Glomerular visceral epithelial cell (primary cell): Measurements from ENCODE around the gene MSL1.
A peak's percentile ranks its signal among the peaks of the same experiment; 100 is the strongest.

Experiments used
- DNase-seq: peaks from one replicate; pipeline ENCODE4 v3.0.0-alpha.2; 2016; ENCODE audit errors: extremely low spot score

The MSL1 gene, protein sequence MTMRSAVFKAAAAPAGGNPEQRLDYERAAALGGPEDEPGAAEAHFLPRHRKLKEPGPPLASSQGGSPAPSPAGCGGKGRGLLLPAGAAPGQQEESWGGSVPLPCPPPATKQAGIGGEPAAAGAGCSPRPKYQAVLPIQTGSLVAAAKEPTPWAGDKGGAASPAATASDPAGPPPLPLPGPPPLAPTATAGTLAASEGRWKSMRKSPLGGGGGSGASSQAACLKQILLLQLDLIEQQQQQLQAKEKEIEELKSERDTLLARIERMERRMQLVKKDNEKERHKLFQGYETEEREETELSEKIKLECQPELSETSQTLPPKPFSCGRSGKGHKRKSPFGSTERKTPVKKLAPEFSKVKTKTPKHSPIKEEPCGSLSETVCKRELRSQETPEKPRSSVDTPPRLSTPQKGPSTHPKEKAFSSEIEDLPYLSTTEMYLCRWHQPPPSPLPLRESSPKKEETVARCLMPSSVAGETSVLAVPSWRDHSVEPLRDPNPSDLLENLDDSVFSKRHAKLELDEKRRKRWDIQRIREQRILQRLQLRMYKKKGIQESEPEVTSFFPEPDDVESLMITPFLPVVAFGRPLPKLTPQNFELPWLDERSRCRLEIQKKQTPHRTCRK

DNA sequence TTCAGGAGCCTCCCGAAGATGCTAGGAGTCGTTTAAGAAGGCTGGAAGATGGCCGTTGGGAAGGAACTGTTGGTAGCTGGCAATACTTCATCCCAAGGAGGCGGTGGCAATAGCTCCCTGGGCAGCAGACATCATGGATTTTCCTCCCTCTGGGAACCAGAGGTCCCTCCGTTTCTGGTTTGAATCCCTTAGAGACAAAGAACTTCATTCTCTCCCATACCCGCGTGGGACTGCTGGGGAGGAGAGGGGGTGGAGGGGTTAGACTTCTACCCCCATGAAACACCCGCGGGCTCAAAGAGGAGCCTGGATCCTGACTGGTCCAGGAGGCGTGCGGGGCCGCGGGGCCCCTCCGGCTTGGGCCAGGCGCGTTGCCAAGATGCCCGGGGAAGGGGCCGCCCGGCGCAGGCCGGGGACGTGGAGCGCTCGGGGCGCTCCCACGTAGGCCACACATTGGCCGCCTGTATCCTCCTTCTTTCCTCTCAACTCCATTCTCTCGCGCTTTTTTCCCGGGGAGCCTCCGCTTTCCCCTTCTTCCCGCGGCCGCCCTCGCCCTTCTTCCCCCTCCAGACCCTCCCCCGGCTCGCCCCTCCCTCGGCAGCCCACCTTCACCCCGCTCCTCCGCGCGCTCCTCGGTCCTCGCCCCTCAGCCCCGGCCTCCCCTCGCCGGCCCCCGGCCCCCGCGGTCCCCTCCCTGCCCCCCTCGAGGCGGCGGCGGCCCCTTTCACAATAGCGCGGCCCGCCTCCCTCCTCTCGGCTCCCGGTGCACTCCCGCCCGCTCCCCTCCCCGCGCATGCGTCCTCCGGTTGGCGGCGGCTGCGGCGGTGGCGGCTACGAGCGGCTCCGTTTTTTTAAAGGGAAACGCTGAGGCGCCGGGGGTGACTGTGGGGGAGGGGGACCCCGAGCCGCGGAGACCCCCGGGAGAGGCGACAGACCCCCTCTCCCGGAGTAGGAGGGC is at the start of gene MSL1:
Gene MSL1, plus strand, starts transcription at position 791 of the 955 bp plus-strand sequence. CDS start 642 bp downstream, outside the sequence.
- DNase-seq, result peak; percentile 83

DNA sequence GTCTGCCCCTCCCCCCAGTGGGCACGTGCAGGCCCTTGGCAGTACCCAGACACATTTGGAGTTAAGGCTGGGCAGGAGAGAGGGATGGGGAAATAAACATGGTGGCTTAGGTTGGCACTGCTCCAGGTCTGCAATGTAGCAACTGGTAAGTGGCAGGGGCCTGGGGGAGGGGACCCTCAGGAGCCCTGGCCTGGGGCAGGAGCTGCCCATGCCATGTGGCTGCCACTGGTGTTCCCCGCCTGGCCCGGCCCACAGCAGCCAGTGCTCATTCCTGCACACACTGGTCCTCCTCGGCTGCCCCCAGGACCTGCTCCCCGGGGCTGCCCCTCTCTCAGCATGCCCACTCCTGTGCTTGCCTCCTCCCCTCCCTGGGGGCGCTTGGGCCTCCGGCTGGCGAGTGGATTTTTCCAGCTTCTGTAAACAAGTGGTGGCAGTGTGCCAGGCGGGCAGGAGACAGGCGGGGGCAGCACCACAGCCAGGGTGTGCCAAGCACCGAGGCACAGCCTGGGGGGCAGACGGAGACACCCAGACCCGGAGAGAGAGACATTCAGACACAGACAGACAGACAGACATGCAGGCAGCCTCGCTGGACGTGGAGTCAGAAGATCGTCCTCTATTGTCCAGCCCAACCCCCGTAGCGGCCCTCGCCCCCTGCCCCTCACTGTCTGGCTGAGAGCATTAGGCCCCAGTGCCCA is 49.6 kb upstream of the MSL1 start:
- no peak for DNase-seq

DNA sequence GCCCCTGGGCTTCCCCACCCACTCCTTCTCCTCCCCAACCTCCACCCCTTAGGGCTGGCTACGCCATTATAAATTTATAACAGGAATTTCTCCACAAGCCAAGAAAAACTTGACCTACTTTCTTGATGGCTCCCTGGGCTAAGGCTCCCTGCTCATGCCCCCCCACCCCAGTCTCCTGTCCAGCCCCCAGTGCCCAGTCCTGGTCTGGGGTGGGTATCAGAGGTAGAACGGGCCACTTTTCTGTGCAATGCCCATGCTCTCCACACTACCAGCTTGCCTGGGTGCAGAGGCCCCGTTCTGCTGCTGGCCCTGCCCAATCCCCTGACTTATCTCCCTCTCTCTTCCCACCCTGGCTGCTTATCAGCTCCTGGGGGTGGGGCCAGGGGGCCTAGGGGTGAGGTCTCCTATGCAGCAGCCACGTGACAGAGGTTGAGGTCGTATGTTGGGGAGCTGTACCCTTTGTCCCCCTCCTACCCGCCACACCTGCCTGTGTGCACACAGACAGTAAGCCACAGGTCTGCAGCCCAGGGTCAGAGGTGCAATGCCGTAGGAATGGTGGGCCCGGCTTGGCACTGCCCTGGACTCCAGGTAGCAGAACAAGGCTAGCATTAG is 48.9 kb upstream of the MSL1 start:
- DNase-seq, result no peak

DNA sequence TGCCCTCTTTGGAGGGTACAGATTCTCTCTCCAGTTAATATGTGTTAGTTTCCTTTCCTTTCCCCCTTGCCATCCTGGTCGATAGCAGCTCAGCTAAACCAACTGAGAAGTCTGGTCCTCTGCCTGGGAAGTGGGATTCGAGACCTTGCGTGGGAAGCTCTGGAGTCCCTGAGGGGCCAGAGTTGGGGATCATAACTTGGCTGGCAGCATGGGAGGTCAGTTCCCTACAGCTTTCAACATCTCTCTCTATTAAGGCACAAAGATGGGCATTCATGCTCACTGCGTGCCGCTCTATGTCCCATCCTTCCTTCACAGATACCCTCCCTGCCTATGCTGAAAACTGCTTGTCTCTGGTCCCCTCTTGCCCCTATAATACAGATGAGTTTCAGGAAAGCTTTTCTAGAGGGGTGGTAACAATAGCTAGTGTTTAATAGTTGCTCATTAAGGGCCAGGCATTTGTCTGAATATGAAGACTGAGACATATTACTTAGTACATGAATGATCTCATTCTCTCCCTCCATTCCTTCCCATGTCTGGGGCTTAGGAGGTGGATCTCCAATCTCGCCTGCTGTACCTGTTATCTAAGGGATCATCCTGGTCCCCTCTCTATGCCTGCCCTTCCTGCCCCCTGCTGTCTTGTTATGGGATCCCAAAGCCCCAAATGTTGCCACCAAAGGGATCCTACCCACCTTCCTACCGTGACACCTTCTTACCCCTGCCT is 48.2 kb upstream of the MSL1 start:
- no peak for DNase-seq

DNA sequence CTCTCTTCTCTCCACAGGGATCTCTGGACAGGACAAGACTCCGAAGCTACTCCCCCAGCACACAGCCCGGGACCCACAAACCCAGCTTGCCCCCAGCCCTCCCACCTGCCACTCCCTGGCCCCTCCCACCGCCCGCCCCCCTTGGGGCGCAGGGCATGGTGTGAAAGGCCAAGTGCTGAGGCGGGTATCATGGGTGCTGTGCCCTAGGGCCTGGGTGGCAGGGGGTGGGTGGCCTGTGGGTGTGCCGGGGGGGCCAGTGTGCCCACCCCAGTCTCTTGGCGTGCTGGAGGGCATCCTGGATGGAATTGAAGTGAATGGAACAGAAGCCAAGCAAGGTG is 47.6 kb upstream of the MSL1 start:
- DNase-seq, result no peak

DNA sequence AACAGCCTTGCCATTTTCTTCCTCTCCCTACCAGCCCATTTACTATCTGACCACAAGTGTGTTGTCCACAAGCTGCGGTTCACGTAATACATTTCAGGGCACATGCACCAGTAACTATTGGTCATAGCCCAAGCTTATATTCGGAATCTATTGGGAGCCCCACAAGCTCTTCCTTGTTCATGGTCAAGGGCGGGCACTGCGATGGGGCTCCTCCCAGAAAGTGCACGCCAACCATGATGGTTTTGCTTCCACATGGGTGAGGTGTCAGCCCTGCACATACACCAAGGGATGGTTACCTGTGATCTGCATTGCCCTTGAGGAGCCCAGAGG is 46.9 kb upstream of the MSL1 start:
- no peak for DNase-seq

DNA sequence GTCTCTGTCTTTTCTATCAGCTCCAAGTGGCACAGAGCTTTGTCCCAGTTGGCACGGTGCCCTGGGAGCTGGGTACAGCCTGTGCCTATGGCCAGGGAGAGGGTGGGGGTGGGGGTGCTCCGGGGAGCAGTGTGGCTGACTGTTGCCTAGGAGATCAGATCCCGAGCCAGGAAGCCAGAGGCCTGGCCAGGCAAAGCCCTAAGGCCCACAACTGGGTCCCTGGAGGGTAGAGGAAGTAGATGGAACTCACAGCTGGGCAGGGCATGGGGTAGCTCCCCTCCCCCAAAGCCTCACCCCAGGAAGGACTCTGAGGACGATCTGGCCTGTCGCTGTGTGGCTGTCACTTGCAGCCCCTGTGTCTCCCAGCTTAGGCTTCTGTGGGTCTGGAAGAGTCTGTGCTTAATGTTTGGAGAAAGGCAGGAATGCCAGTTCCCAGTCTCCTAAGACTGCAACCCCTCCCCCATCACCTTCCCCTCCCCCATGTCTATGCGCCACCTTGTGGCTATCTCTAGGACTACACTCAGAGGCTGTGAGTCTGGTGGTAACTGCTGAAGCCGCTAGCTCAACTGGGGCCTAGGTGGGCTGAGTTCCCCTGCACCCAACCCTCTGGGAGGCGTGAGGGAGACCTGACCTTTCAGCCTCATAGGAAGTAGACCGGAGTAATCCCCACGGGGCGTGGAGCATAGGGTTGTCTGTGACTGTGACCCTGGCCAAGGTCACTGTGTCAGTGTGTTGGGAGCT is 46.4 kb upstream of the MSL1 start:
- peak; percentile 49 for DNase-seq

DNA sequence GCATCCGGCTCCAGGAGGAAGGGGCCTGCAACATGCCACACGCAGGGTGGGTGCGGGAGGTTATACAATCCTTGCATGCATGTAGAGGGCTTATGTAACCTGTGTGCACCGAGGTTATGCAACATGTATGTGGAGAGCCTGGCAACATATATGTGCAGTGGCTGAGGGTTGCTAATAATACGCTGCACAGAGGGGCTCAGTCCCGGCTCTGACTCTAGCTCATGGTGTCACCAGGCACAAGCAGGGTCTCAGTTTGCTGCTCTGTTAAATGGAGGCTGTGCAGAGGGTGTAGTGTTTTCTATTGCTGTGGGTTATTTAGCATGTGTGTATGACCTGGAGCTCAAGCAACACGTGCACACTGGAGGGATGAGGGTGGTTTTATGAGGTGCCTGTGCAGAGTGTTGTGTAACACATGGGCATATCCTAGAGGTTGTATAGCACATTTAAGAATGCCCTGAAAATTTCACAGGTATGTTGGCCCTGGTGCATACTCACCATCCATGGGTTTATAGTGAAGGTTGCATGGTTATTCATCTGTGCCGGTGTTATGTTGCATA is 45.8 kb upstream of the MSL1 start:
- no peak for DNase-seq

DNA sequence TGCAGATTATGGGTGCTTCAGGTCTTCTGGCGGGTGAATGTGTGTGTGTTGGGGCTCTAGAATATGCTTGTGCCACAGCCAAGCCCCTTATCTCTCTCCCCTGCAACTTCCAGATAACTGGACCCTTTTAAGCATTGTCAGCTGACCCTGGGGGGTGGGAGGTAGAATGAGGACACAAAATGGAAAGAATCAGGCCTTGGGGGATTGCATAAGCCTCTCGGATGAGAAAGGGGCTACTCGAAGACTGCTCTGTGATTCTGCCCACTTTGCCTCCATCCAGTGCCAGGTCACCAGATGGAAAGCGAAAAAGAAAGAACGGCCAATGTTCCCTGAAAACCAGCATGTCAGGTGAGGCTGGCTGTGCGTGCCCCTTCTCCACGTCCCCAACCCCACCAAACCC is 45.2 kb upstream of the MSL1 start:
- no peak for DNase-seq

DNA sequence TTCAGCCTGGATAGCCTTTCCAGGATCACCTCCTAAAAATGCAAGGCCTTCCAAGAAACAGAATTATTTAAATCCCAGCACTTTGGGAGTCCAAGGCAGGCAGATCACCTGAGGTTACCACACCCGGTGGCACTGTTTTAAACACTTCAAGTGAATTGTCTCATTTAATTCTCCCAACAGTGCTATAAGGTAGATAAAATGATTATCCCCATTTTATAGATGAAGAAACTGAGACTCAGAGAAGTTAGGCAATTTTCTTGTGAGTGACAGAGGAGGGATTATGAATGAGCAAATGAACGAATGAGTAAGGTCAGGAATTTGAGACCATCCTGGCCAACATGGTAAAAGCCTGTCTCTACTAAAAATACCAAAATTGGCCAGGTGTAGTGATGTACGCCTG is 42.2 kb upstream of the MSL1 start:
- DNase-seq, result no peak

DNA sequence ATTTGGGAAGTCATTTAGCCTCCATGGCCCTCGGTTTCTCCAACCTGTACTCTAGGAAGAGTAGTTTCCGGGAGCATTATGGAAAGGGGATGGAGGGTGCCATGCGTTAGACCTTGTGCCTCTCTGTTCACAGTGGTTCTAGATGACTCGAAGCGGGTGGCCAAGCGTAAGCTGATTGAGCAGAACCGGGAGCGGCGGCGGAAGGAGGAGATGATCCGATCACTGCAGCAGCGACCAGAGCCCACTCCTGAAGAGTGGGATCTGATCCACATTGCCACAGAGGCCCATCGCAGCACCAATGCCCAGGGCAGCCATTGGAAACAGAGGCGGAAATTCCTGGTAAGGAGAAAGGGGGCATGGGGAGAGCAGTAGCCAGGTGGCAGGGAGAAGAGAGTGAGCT is 37.3 kb upstream of the MSL1 start:
- no peak for DNase-seq

DNA sequence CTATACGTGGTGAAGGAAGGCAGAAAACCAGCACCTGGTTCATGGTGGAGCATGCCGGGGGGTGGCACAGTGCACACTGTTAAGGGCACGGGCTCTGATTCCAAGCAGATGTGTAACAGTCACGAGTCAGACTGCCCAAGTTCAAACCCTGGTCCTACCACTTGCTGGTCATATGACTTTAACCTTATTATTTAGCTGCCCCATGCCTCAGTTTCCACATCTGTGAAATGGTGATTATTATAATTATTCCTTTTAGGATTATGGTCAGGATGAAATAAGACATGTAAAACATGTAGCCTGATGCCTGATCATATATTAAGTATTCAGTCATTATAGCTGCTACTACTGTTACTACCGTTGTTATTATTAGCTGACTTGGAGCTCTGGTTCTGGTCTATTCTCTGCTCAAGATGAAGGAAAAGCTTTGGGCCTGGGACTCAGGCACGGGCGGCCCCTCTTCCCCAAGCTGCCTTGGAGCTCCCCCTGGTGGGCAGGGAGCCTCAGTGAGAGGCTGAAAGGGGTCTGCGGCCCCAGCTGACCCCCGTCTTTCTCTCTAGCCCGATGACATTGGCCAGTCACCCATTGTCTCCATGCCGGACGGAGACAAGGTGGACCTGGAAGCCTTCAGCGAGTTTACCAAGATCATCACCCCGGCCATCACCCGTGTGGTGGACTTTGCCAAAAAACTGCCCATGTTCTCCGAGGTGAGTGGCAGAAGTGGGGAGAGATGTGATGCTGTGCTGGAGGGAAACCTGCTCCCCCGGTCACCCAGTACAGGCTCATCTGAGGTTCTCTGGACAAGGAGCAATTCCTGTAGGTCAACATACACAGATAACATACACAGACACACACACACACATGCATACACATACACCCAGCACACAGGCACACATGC is 35.4 kb upstream of the MSL1 start:
- no peak for DNase-seq

DNA sequence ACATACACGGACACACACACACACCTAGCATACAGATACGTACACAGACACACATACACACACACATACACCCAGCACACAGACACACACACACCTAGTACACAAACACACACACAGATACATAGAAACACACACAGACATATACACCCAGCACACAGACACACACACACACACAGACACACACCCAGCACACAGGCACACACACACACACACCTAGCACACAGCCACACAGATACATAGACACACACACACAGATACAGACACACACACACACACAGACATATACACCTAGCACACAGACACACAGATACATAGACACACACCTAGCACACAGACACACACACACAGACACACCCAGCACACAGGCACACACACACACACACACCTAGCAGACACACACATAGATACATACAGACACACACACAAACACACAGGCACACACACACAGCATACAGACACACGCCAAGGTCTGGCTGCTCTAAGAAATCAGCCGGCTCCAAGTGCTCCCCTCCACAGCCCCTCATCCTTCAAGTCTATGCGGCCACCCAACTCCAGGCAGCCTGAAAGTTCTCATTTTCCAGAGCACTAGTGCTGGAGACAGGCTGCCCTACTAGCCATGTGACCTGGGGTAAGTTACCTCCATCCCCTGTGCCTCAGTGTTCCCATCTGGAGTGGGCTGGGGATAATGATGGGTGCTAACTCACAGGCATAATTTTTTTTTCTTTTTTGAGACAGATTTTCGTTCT is 34.5 kb upstream of the MSL1 start:
- no peak for DNase-seq

DNA sequence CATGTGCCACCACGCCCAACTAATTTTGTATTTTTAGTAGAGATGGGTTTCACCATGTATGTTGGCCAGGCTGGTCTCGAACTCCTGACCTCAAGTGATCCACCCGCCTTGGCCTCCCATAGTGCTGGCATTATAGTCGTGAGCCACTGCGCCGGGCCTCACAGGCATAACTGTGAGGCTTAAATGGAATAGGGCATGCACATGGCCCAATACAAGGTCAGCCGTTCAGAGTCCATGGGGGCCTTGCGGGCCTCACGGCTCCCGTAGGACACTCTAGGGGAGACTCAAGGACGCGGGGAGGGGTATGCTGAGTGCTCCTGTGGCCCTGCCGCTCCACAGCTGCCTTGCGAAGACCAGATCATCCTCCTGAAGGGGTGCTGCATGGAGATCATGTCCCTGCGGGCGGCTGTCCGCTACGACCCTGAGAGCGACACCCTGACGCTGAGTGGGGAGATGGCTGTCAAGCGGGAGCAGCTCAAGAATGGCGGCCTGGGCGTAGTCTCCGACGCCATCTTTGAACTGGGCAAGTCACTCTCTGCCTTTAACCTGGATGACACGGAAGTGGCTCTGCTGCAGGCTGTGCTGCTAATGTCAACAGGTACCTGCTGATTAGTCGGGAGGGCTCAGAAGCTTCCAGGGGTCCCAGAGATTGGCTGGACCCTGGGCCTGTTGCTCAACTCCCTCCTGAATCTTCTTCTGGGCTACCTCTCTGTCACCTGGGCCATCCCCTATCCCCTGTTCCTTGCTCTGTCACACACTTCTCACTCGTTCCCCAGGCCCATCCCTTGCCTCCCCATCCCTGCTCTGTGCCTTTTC is 33.7 kb upstream of the MSL1 start:
- DNase-seq, result no peak

DNA sequence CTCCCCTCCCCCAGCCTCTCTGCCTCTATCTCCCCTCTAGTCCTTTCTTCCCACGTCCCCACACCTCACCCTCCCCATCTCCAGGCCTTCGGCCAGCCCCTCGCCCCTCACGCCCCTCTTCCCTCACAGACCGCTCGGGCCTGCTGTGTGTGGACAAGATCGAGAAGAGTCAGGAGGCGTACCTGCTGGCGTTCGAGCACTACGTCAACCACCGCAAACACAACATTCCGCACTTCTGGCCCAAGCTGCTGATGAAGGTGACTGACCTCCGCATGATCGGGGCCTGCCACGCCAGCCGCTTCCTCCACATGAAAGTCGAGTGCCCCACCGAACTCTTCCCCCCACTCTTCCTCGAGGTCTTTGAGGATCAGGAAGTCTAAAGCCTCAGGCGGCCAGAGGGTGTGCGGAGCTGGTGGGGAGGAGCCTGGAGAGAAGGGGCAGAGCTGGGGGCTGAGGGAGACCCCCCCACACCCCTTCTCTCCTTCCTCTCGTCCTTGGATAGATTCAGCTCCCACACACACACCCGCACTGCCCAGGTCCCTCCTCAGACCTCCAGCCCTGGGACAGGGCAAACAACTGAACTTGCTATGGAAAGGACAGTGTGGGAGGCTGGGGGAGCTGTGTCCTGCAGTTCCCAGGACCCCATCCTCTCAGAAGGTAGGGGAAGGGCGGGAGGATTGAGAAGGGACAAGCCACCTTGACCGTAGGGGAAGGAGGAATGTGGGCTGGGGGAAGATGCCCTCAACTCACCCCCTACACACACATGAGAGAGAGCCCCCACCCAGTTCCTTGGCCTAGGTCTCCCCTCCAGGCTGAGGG is 32.5 kb upstream of the MSL1 start:
- DNase-seq, result no peak
